Right cardiac atrium (tissue), 5 donors: ENCODE results near the gene SLC25A11. TPM values are rescaled to one million over a fixed set of nuclear protein-coding genes. Genes with fewer than 3 reads are reported as not detected.
A peak's percentile ranks its signal among the peaks of the same experiment; 100 is the strongest.

ENCODE experiments used
- ATAC-seq, 2 donors: fragments of 200-7000 bp; cut with Tn5 transposase; one replicate each; pipeline versions ENCODE4 v1.8.0 to v1.9.1; 2020; ENCODE audit warnings: moderate library complexity in 2 of 2, mild to moderate bottlenecking in 1 of 2
- DNase-seq, 3 donors: peaks; one replicate each; pipeline ENCODE4 v3.0.0-alpha.2; 2020
- H3K27ac ChIP-seq: one replicate; pipeline ENCODE4 v1.5.1; 2013; ENCODE audit warnings: mild to moderate bottlenecking, low read length, control low read depth, moderate library complexity
- H3K27me3 ChIP-seq: one replicate; pipeline ENCODE4 v1.6.1; 2013; ENCODE audit not compliant: control insufficient read depth, insufficient read depth
- H3K4me1 ChIP-seq: one replicate; pipeline ENCODE4 v1.6.1; 2013; ENCODE audit warnings: low read length; ENCODE audit not compliant: control insufficient read depth, insufficient read depth
- H3K4me3 ChIP-seq: one replicate; pipeline ENCODE4 v1.5.1; 2013; ENCODE audit warnings: low read length, control low read depth
- H3K9me3 ChIP-seq: one replicate; pipeline ENCODE4 v1.6.1; 2013; ENCODE audit warnings: low read length; ENCODE audit not compliant: control insufficient read depth
- WGBS: extraction: QIAGEN DNeasy Blood & Tissue Kit; methylation state at CpG from one replicate; pipeline ENCODE4 v1.1.7; 2013; 5-methylcytosine and 5-hydroxymethylcytosine counted together
- intact Hi-C, 4 donors: fragments of 100-400 bp; cut with DNase I; formaldehyde crosslinking; loops; one replicate each; pipeline versions ENCODE4 v1.11.0 to v1.14.0; 2022 to 2023
- polyA plus RNA-seq: library from polyadenylated mRNA; stranded (reverse); fragments of 200-250 nt; gene quantifications from one replicate; pipeline ENCODE4 v1.2.3, GENCODE V29; 2013
- total RNA-seq, 4 donors: library from RNA; stranded (reverse); fragmentation: NEBNext Ultra II Directional; extraction: Animal tissue kit (Norgen Biotek cat#: 25700); gene quantifications; one replicate each; pipeline ENCODE4 v1.2.1, GENCODE V29; 2021
- donor health status: healthy with polysubstance abuse.
- donor health status: DM: no; HTN: yes; CAD: no.
- donor health status: DM: no; HTN: no; CAD: no.
- donor health status: DM: no; HTN: yes; CAD: no; lungs with severe emphysema.
- donor health status: DM: yes; HTN: yes; CAD: no.

SLC25A11 gene
- total and polyA plus RNA-seq, 5 donors, result 162 to 230 (median 200) TPM

DNA sequence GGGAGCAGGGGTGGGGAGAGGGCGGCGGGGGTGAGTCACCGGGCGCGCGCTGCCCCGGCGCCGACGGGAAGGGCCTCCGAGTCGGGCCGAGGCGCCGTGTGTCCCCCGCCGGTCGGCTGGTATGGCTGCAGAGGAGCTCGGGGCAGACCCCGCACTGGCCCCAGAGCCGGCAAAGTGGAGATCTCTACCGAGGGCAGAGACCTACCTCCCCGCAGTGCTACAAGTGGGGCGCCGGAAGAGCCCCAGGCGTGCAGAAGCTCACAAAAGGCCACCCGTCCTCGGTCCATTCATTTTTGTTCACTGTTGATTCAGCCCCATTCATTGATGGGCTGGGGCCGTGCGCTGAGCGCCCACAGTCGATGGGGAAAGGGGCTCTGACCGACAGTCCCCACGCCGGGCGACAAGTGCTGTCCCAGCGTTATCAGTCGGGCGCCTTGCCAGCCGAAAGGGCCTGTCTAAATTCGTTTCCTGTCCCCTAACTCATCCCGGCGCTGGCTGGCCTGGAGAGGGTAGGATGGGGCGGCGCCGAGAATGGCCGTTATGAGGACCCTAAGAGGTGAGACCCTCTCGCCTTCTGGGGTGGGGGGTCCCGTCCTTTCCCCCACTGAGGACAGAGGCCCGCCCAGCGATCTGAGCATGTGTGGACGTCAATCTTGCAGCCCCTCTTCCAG is 10.4 kb upstream of the SLC25A11 start:
- Histone ChIP-seq H3K27me3 (no peaks in the 10 kb centered on the region), H3K4me3 (peak overlapping the region; percentile 87), H3K4me1 (peaks cover 4% of the 10 kb centered on the region), H3K9me3 (no peaks in the 10 kb centered on the region), H3K27ac (peak overlapping the region; percentile 94)
- ATAC-seq (peak in 1 of 2 donors; percentile 60), DNase-seq (peak; percentile 83 to 92 (median 91))
- intact Hi-C loops, result no loop called here
- whole genome bisulfite sequencing, result 4% methylated on average over 52 of the region's 52 CpGs

DNA sequence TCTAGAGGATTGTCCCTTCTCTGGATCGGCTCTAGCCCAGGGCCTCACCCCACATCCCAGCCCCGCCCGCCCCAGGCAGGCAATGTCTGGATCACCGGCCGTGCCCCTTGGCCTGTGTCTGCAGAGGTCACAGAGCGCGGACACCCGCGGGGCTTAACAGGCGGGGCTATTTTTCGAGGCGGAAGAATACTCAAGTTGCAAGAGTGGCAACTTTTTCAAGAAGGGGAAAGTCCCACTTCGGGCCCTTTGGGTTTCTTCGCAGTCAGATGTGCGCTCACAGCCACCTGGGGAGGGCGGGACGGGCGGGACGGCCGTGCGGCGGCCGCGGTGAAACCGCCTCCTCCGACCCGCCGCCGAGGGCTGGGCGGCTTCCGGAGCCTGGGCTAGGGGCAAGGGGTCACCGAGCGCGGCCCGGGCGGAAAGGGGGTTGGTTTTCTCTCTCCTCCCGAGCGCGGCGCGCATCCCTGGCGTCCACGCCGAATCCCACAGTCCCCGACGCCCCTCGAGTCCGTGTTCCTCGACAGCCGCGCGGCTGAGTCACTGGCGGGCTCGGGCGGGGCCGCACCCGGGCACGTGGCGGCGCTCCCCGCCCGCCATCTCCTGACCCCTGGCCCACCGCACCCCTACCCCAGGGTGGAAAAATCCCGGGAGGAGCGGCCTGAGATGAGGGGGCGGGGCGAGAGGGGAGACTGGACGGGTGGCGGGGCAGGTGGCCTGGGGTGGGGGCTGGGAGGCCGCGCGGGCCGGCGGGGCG is 9.7 kb upstream of the SLC25A11 start:
- peaks cover 5% of the 10 kb centered on the region for H3K4me1 ChIP-seq
- WGBS, result under 1% methylated on average over 75 of the region's 75 CpGs
- no peaks in the 10 kb centered on the region for H3K27me3 ChIP-seq
- H3K9me3 ChIP-seq, result no peaks in the 10 kb centered on the region
- peak; percentile 22 to 52 for ATAC-seq
- H3K27ac ChIP-seq, result peak overlapping the region; percentile 82
- intact Hi-C loops, result no loop called here
- H3K4me3 ChIP-seq, result peak overlapping the region; percentile 87
- DNase-seq, result peak; percentile 83 to 89 (median 88)

DNA sequence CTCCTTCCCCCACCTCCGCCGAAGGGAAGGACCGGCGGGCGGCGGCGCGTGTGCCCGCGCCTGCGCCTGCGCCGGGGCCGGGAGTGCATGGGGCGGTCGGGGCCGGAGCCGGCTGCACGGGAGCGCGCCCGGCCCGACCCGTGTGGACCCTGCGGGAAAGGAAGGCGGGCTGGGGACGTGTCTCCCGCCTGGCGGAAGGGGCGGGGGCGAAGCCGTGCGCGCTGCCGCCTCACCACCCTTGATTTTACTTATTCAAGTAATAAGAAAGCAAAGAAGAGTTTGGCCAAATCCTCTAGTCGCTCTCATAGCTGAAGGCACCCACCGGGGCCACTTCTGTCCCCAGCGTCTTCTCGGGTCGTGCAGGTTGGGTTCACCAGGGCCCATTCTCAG is 9.1 kb upstream of the SLC25A11 start:
- peak overlapping the region; percentile 87 for H3K4me3 ChIP-seq
- H3K4me1 ChIP-seq, result peaks cover 5% of the 10 kb centered on the region
- under 1% methylated on average over 40 of the region's 40 CpGs for WGBS
- H3K27ac ChIP-seq, result peak overlapping the region; percentile 87
- peak; percentile 87 to 95 (median 94) for DNase-seq
- no peaks in the 10 kb centered on the region for H3K27me3 ChIP-seq
- no peaks in the 10 kb centered on the region for H3K9me3 ChIP-seq
- ATAC-seq, result peak; percentile 79 to 88
- intact Hi-C loops, result no loop called here

DNA sequence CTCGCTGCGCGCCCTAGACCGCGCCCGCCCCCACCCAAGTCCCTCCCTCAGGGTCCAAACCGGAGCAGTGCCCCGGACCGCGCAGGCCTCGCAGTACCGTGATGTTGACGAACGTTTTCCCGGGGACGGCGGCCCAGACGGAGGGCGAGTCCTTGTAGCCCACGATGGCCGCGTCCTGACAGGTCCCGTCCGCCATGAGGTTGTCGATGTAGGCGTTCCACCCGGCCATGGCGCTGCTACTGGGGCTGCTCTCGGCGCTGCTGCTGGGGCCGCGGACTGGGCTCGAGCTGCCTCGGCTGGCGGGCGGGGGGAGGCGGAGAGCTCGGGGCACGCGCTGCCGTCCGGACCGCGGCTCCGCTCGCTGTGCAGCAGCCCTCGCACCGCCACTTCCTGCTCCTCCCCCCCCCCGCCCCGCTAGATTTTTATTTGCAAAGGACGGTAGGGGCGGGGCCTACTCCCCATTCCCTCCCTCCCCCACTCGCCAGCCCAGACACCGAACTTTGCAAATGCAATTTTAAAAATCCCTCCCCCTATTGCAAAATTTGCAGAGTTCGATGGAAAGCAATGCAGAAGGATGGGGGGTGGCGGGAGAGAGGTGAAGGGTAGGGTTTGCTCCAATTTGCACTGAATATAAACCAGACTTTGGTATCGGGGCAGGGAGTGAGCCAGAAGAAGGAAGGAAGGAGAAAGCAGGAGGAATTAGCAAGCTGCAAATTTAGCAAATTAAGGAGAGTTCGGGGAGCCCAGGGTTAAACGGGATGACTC is 8.5 kb upstream of the SLC25A11 start, which contains the start of gene PFN1:
Gene PFN1 (minus strand): TSS at position 365 of the 765 bp plus-strand sequence. CDS start 136 bp downstream, at position 229.
- H3K27me3 ChIP-seq, result no peaks in the 10 kb centered on the region
- intact Hi-C loops, result no loop called here
- DNase-seq, result peak; percentile 92 to 97 (median 96)
- H3K4me1 ChIP-seq, result peaks cover 5% of the 10 kb centered on the region
- H3K9me3 ChIP-seq, result no peaks in the 10 kb centered on the region
- WGBS, result 1% methylated on average over 59 of the region's 59 CpGs
- H3K4me3 ChIP-seq, result peak within 1 kb of the TSS; percentile 87
- peak within 1 kb of the TSS; percentile 96 for H3K27ac ChIP-seq
- peak; percentile 75 to 82 for ATAC-seq

DNA sequence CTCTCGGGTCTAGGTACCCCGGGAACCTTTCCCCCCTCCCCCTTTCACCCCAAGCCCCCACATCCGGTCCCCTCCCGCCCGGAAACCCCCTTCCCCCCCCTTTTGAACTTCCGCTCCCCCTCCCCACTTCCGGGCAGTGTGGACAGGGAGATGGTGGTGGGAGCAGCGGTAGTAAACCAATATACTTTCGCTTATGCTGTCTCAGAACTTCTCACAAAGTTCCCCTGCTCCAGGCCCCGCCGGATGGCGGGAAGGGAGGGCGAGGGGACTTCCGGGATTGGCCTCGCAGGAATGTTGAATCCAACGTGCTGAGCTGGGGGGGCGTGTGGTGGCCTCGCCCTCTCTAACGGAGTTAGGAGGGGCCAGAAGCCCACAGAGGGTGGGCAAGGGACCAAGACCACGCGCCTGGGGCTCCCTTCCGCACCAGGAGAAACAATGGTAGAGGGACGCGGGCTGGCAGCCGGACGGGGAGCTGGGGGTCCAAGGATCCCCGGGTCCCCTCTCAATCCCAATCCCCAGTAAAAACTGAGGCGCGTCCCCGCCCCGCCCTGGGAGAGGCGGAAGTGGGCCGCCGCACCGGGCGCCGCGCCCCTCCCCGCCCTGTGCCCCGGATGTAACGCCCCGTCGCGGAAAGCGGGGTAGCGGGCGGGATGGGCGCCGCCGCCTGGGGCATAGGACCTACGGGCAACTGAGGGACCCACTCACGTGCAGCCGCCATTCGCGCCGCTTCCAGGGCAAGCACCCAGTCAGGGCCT is 7.7 kb upstream of the SLC25A11 start:
- Histone ChIP-seq H3K4me3 (peak overlapping the region; percentile 87), H3K27ac (peak overlapping the region; percentile 96), H3K9me3 (no peaks in the 10 kb centered on the region), H3K4me1 (peaks cover 5% of the 10 kb centered on the region), H3K27me3 (no peaks in the 10 kb centered on the region)
- peak; percentile 72 to 87 (median 85) for DNase-seq
- intact Hi-C loops, result no loop called here
- WGBS, result under 1% methylated on average over 56 of the region's 56 CpGs
- peak; percentile 49 to 50 for ATAC-seq

DNA sequence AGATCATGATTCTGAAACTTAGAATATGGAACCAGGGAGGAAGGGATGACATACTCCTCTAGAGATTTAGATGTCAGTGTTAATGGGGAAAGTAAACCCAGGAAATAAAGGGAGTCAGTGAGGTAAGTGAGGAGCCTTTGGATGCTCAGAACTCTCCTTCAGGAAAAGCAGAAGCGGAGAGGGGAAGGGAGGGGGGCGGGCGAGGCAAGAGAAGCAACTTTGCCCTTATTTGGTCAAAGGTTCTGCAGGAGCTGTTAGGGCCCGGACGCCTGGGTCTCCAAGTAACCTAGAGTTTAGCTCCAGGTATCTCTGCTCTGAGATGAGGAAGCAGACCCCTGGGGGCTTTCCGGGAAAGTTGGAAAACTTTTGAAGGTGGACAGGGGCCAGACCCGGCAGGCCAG is 7.2 kb upstream of the SLC25A11 start:
- ATAC-seq (no peak), DNase-seq (peak in 2 of 3 donors; percentile 57 to 67)
- H3K9me3 ChIP-seq, result no peaks in the 10 kb centered on the region
- H3K4me1 ChIP-seq, result peaks cover 5% of the 10 kb centered on the region
- intact Hi-C loops, result no loop called here
- 2% methylated on average over 7 of the region's 7 CpGs for WGBS
- H3K27me3 ChIP-seq, result no peaks in the 10 kb centered on the region
- peak overlapping the region; percentile 42 for H3K27ac ChIP-seq
- peak overlapping the region; percentile 87 for H3K4me3 ChIP-seq

DNA sequence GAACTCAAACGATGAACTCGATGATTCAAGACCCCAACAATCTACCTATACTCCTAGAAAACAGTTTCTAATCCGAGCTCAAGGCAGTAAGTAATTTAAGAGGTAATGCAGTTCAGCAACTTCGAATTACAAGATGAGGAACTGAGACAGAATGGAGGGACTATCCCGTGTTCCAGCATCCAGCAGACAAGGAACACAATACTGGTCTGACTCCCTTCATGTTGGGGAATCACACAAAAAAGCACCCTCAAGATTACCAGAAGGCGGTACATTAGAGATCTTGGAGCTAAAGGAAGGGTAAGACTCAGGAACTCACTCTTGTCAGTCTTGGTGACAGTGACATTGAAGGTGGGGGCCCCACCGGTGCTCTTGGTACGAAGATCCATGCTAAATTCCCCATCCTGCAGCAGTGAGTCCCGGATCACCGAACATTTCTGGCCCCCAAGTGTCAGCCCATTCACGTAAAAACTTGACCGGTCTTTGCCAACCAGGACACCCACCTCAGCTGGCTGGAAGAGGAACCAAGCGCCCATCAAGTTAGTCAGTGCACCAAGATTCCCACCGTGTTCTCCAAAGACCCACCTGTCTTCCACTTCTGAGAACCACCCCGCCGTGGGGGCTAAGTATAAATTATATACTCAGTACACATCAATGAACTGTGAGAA is 6.6 kb upstream of the SLC25A11 start:
- Histone ChIP-seq H3K4me1 (peaks cover 5% of the 10 kb centered on the region), H3K4me3 (peak overlapping the region; percentile 87), H3K27me3 (no peaks in the 10 kb centered on the region), H3K27ac (no peak overlapping the region), H3K9me3 (no peaks in the 10 kb centered on the region)
- DNase-seq (peak in 1 of 3 donors; percentile 39), ATAC-seq (no peak)
- intact Hi-C loops, result no loop called here
- 32% methylated on average over 16 of the region's 16 CpGs for WGBS

DNA sequence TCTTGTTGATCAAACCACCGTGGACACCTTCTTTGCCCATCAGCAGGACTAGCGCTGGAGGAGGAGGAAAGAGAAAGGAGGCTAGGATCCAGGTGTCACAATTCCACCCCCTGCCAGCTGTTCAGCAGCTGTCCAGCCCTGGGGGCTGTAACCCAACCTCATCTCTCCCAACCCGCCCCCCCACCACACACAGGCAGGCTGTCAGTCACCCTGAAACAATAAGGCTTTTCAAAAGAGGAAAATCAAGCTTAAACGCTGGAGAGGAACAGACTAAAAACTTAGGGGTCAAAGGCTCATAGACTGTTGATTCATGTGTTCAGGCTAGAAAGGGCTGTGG is 6.1 kb upstream of the SLC25A11 start:
- Histone ChIP-seq H3K27me3 (no peaks in the 10 kb centered on the region), H3K9me3 (no peaks in the 10 kb centered on the region), H3K27ac (peak overlapping the region; percentile 34), H3K4me3 (no peak overlapping the region), H3K4me1 (peaks cover 7% of the 10 kb centered on the region)
- ATAC-seq, result no peak
- DNase-seq, result peak in 1 of 3 donors; percentile 5
- 43% methylated on average over 4 of the region's 4 CpGs for WGBS
- intact Hi-C loops, result no loop called here

DNA sequence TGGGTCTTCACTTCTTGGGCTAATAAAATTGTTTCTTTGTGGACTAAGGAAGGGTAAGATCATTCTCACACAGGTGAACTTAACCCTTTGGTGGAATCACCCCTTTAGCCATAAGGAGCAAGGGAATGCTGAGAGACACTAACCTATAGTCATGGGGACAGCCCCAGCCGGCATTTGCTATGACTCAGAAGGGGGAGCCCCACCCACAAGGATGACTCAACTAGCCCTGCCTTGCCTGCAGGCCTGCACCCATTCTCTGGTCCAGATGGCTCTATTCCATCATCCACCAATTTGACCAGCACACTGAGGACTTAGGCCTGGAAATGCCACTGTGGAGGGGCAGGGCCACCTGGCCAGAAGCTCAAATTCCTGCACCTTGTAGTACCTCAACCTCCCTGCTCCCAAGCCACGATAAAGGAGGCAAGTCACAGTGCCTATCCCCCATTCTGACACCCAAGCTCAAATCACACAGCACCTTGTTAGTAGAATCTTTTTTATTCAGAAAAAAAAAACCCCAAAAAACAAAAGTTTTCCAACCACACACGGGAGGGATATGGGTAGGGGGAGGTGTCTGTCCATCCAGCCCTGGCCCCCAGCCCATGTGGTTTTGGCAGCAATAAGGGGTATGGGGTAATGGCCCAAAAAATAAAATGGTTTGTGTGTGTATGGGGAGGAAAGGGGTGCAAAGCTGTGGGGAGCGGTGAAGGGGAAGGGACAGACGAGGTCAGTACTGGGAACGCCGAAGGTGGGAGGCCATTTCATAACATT is 5.5 kb upstream of the SLC25A11 start:
- intact Hi-C loops, result no loop called here
- DNase-seq (peak; percentile 78 to 89 (median 87)), ATAC-seq (peak; percentile 6 to 52)
- no peaks in the 10 kb centered on the region for H3K27me3 ChIP-seq
- H3K4me1 ChIP-seq, result peaks cover 7% of the 10 kb centered on the region
- H3K9me3 ChIP-seq, result no peaks in the 10 kb centered on the region
- no peak overlapping the region for H3K4me3 ChIP-seq
- H3K27ac ChIP-seq, result peak overlapping the region; percentile 54
- 44% methylated on average over 7 of the region's 7 CpGs for WGBS
